T-helper 22 cell (primary cell): ENCODE measurements around the gene PLSCR3.
"Not testable (repeated sequence)": the region's sequence is repeated elsewhere in the genome, so short reads cannot be mapped to it uniquely, and the experiment has no call there.

Experiments used
- DNase-seq: peaks from one replicate; pipeline ENCODE4 v3.0.0-alpha.2; 2020; ENCODE audit warnings: low read depth

PLSCR3 gene

DNA sequence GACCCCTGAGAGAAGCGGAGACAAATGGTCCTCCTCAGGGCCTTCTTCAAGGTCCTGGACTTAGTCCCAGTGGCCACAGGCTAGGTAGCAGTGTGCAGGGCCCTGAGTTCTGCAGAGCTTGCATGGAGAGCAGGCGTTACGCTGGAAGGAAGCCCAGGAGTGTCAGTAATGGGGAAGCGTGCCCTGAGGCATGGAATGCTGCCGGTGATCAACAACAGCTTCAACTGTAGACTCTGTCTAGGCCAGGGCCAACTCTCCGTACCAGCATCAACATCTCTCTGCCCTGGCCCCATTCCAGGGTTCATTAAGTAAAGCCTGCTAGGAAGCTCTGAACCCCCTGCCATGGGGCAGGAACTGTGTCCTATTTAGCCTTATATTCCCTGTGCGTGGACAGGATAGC lies 14.0 kb downstream of the PLSCR3 start:
- DNase-seq = no peak

- DNase-seq = no peak
Observed at GRCh38 chr17:7379134-7379533, 15.2 kb downstream of the PLSCR3 start.

GRCh38 chr17:7374353-7374752 lies 20.0 kb downstream of the PLSCR3 start:
- DNase-seq = no peak

DNA sequence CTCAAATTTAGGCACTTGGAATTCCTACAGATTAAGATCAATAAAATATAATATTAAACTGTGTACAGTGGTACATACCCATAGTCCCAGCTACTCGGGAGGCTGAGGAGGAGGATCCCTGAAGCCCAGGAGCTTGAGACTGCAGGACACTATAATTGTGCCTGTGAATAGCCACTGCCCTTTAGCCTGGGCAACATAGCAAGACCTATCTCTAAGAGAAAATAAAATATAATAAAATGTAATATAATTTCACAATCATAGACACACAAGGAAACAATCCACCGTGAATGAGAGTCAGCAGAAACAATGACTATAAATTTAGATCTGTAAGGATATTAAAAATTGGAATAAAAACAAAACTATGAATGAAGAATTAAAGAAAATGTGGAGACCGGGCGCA lies 23.5 kb downstream of the PLSCR3 start:
- DNase-seq = no peak

DNA sequence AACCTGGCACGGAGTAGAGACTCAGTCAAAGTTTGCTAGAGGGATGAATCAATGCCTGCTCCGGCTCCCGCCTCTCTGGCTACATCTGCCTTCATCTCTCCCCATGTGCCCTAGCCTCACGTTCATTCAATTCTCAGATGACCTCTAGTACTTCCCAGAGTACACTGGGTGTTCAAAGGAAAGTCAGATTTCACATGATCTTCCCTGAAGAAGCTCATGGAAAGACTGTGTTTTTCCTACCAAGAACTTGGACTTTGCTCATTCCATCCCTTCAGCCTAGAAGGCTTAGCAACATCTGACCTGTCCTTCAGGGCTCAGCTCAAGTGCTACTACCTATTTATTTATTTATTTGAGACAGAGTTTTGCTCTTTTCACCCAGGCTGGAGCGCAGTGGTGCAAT lies 24.5 kb downstream of the PLSCR3 start:
- no peak for DNase-seq

GRCh38 chr17:7368599-7368994 lies 25.7 kb downstream of the PLSCR3 start:
- DNase-seq = not testable (repeated sequence)

GRCh38 chr17:7367918-7368598 lies 26.3 kb downstream of the PLSCR3 start:
- DNase-seq = no peak

- DNase-seq = no peak
Observed at GRCh38 chr17:7367083-7367482, 27.2 kb downstream of the PLSCR3 start.

DNA sequence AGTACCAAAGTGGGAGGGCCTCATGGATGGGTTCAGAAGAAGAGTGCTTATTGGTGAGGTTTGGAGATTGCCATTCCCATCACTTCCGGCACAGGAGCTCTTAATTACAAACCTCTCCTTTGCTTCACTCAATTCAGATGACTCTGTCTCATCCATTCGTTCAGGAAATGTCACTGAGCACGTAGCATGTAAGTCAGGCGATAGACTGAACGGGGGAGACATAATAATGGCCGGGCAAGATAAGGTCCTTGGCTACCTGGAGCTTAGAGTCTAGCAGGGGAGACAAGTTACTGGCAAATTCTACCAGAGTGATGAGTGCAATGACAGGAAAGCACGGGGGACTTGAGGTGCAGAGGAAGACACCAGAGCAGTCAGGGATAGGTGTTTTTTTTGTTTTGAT lies 28.4 kb downstream of the PLSCR3 start:
- DNase-seq = not testable (repeated sequence)

DNA sequence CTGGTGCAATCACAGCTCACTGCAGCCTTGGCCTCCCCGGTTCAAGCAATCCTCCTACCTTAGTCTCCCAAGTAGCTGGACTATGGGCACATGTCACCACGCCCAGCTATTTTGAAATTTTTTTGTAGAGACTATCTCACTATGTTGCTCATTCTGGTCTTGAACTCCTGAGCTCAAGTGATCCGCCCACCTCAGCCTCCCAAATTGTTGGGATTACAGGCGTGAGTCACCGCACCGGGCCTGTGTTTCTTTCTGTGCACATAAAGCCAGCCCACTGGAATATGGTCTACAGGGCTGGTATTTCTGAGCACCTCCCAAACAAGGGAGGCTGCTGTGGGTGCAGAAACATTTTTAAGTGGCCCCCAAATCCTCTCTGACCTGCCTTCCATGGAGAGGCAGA lies 31.0 kb downstream of the PLSCR3 start:
- no peak for DNase-seq

- DNase-seq = no peak
Observed at GRCh38 chr17:7361906-7362305, 32.4 kb downstream of the PLSCR3 start.

- DNase-seq = no peak
Observed at GRCh38 chr17:7357381-7357780, 36.9 kb downstream of the PLSCR3 start.

GRCh38 chr17:7356756-7357155 lies 37.6 kb downstream of the PLSCR3 start:
- no peak for DNase-seq

DNA sequence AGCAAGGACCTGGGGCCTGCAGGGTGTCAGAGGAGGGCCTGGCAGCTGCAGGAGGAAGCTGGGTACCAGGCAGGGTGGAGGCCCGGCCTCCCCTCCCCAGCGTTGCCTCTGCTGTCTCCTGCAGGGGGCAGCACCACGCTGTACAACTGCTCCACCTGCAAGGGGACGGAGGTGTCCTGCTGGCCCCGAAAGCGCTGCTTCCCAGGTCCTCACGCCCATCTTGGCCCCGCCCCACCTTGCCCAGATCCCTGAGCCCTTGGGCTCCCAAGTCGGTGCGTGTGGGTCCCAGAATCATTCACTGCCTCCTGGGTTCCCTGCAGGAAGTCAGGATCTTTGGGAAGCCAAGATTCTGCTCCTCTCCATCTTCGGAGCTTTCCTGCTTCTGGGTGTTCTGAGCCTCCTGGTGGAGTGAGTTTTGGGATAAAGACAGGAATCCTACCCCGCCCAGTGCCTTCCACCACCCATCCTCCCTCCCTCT lies 38.2 kb downstream of the PLSCR3 start:
- peak; percentile 62 for DNase-seq

GRCh38 chr17:7355573-7355972 lies 38.8 kb downstream of the PLSCR3 start:
- DNase-seq = no peak

DNA sequence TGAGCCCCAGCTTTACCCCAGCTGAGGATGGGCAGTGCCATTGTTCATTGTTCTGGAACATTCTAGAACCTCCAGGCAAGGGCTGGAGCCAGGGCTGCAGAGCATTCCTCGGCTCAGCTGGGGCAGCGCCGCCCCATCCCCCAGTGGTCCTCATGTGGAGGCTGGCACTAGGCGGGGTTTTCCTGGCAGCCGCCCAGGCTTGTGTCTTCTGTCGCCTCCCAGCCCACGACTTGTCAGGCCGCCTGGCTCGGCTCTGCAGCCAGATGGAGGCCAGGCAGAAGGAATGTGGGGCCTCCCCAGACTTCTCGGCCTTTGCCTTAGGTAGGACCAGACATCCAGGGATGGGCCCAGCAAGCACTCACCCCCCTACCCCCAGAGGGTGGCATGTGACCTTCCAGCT lies 39.3 kb downstream of the PLSCR3 start, which contains the start of gene TMEM95:
Gene TMEM95, plus strand, starts transcription at position 104 of the 400 bp plus-strand sequence. Its CDS starts 49 bp downstream, at position 153.
- DNase-seq = no peak

DNA sequence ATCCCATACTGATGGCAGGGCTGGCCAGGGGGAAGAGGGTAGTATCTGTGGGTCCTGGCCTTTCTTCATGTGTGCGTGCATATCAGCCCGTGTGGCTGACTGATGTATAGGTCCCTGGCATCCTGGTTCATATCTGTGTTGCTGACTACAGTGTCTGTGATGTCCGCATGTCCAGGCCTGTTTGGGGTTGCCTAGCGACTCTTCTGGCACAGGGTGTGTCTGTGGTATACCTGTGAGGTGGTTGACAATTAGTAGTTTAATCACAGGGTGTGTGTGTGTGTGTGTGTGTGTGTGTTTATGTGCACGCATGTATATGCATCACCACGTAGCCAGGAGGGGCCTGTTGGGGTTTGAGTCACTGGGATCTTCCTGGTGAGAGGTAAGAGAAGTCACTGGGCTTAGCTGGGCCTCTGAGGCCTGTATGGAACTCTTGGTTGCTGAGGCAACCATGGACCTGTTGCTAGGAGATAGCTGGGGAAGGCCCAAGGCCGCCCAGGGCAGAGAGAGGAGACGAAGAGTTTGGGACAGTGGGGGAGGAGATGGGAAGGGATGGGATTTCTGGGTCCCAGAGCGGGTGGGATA lies 40.0 kb downstream of the PLSCR3 start:
- peak; percentile 26 for DNase-seq

- no peak for DNase-seq
Observed at GRCh38 chr17:7352910-7353635, 41.3 kb downstream of the PLSCR3 start.

DNA sequence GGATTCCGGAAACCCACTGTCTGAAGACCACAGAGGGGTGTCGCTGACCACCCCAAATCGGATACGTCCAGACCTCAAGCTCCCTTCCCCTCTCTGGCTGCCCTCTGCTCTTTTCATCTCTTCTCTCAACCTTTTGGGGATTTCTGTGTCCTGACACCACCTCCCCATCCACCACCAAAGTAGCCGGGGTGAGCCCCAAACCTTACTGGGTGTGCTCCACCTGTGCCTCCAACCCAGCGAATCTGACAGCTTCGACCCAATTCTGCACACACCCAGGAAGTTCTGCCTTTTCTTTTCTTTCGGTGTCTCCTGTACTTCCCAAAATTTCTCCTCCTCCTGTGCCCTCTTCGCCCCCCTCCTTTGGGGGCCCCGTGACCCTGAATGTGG lies 41.8 kb downstream of the PLSCR3 start:
- no peak for DNase-seq

GRCh38 chr17:7351665-7352502 lies 42.4 kb downstream of the PLSCR3 start, which contains the start of gene KCTD11:
TSS of gene KCTD11 (plus strand) at chr17:7352162.
- DNase-seq = peak; percentile 81

- DNase-seq = no peak
Observed at GRCh38 chr17:7348478-7349242, 45.7 kb downstream of the PLSCR3 start.
